GM19395 (cell line): ENCODE measurements around the gene MAST3.

Experiments used
- ATAC-seq: cut with Tn5 transposase; IDR thresholded peaks from one replicate; pipeline ENCODE4 v1.9.1; 2021; ENCODE audit warnings: mild to moderate bottlenecking, moderate library complexity; ENCODE audit not compliant: unreplicated experiment

MAST3 gene

GRCh38 chr19:18109733-18110608 lies 12.4 kb downstream of the MAST3 start:
- no peak for ATAC-seq

GRCh38 chr19:18110609-18111232 lies 13.1 kb downstream of the MAST3 start:
- ATAC-seq: no peak

- no peak for ATAC-seq
These were observed 15.5 kb downstream of the MAST3 start for GRCh38 chr19:18112989-18113478.

GRCh38 chr19:18113827-18114226 lies 16.2 kb downstream of the MAST3 start:
- no peak for ATAC-seq

GRCh38 chr19:18114483-18114882 lies 16.9 kb downstream of the MAST3 start:
- no peak for ATAC-seq

GRCh38 chr19:18117364-18117691 lies 19.8 kb downstream of the MAST3 start:
- peak; percentile 11 for ATAC-seq

- peak; percentile 73 for ATAC-seq
These were observed 20.3 kb downstream of the MAST3 start for GRCh38 chr19:18117692-18118378.

GRCh38 chr19:18118420-18119012 lies 20.9 kb downstream of the MAST3 start:
- no peak for ATAC-seq

GRCh38 chr19:18119013-18119716 lies 21.6 kb downstream of the MAST3 start:
- no peak for ATAC-seq

- no peak for ATAC-seq
These were observed 22.1 kb downstream of the MAST3 start for GRCh38 chr19:18119717-18120105.

GRCh38 chr19:18120127-18120526 lies 22.5 kb downstream of the MAST3 start:
- ATAC-seq: no peak

GRCh38 chr19:18121166-18121565 lies 23.6 kb downstream of the MAST3 start:
- no peak for ATAC-seq

- ATAC-seq: no peak
These were observed 24.8 kb downstream of the MAST3 start for GRCh38 chr19:18122424-18122823.

- ATAC-seq: no peak
These were observed 25.6 kb downstream of the MAST3 start for GRCh38 chr19:18122860-18123795.

- ATAC-seq: no peak
These were observed 26.2 kb downstream of the MAST3 start for GRCh38 chr19:18123819-18124218.

- ATAC-seq: no peak
These were observed 28.5 kb downstream of the MAST3 start for GRCh38 chr19:18126097-18126496.

- ATAC-seq: no peak
These were observed 30.5 kb downstream of the MAST3 start for GRCh38 chr19:18128044-18128443.

GRCh38 chr19:18128805-18129204 lies 31.2 kb downstream of the MAST3 start:
- ATAC-seq: no peak

GRCh38 chr19:18130523-18131242 lies 33.1 kb downstream of the MAST3 start:
- ATAC-seq: no peak
